B cell (primary cell): Measurements from ENCODE around the gene HP1BP3. TPM values are rescaled to one million over a fixed set of nuclear protein-coding genes. Genes with fewer than 3 reads are reported as not detected.

Experiments
- ATAC-seq: fragments of 200-7000 bp; cut with Tn5 transposase; one replicate; pipeline ENCODE4 v1.10.0; 2021; ENCODE audit warnings: low read depth, mild to moderate bottlenecking, moderate number of reproducible peaks, moderate library complexity
- CTCF ChIA-PET: fragments of 350-600 bp; sonication (Branson Sonifier 250); formaldehyde crosslinking; loops from one replicate; lab custom pipeline; 2021; ENCODE audit warnings: antibody characterized with exemption, inconsistent platforms; lab: Charles Lee
- POLR2A ChIA-PET: fragments of 350-600 bp; sonication (Branson Sonifier 250); formaldehyde crosslinking; loops from one replicate; lab custom pipeline; 2021; ENCODE audit warnings: antibody characterized with exemption; lab: Charles Lee
- DNase-seq: peaks from one replicate; pipeline ENCODE4 v3.0.0; 2013
- H2AFZ ChIP-seq: 2 replicates; pipeline ENCODE4 v1.6.1; 2012; ENCODE audit warnings: mild to moderate bottlenecking, low read depth, low read length; ENCODE audit not compliant: insufficient read depth, poor library complexity, severe bottlenecking
- H3K27ac ChIP-seq, 2 donors: 1 replicate in 1 of 2; 2 replicates in 1 of 2; pipeline ENCODE4 v1.5.1; 2012 to 2013; ENCODE audit warnings: low read length in 2 of 2, mild to moderate bottlenecking in 2 of 2, moderate library complexity in 1 of 2
- H3K27me3 ChIP-seq, 4 experiments: fragments of 200-600 bp in 1 of 4; sonication (generic) in 1 of 4; replicated peaks in 1 of 4; 1 replicate in 2 of 4; 2 replicates in 2 of 4; pipeline versions ENCODE4 v1.6.1 to v1.7.0; 2013 to 2016; ENCODE audit warnings: low read length in 3 of 4, mild to moderate bottlenecking in 2 of 4, mixed read lengths in 1 of 4, moderate library complexity in 1 of 4; ENCODE audit not compliant: insufficient read depth in 4 of 4, control insufficient read depth in 3 of 4; ENCODE audit errors: control extremely low read depth in 1 of 4
- H3K36me3 ChIP-seq, 2 experiments: replicated peaks in 1 of 2; 1 replicate in 1 of 2; 2 replicates in 1 of 2; pipeline versions ENCODE4 v1.6.1 to v1.7.1; 2013; ENCODE audit warnings: low read length in 1 of 2; ENCODE audit not compliant: insufficient read depth in 2 of 2, control insufficient read depth in 1 of 2; ENCODE audit errors: control extremely low read depth in 1 of 2, extremely low read depth in 1 of 2
- H3K4me1 ChIP-seq, 2 donors: fragments of 200-600 bp in 1 of 2; sonication (generic) in 1 of 2; 1 replicate in 1 of 2; 2 replicates in 1 of 2; pipeline versions ENCODE4 v1.5.1 to v1.6.1; 2013 to 2017; ENCODE audit warnings: low read length in 2 of 2; ENCODE audit not compliant: control insufficient read depth in 2 of 2, insufficient read depth in 2 of 2
- H3K4me2 ChIP-seq: replicated peaks from 2 replicates; pipeline ENCODE3; 2012; ENCODE audit warnings: mild to moderate bottlenecking, low read depth, low read length; ENCODE audit not compliant: poor library complexity, severe bottlenecking
- H3K4me3 ChIP-seq, 5 experiments: fragments of 200-600 bp in 1 of 5; sonication (generic) in 1 of 5; 1 replicate in 3 of 5; 2 replicates in 2 of 5; pipeline versions ENCODE4 v1.5.1 to v1.7.0; 2011 to 2016; ENCODE audit warnings: low read length in 4 of 5, mild to moderate bottlenecking in 4 of 5, low read depth in 2 of 5, control low read depth in 1 of 5, moderate library complexity in 1 of 5; ENCODE audit not compliant: insufficient read depth in 1 of 5; ENCODE audit errors: control extremely low read depth in 1 of 5, extremely low read depth in 1 of 5
- H3K79me2 ChIP-seq: fragments of 200-600 bp; sonication (generic); one replicate; pipeline ENCODE4 v1.6.0; 2016; ENCODE audit warnings: low read length; ENCODE audit not compliant: control insufficient read depth, insufficient read depth
- H3K9ac ChIP-seq: fragments of 200-600 bp; sonication (generic); 2 replicates; pipeline ENCODE4 v1.6.1; 2017; ENCODE audit warnings: mild to moderate bottlenecking, low read length, moderate library complexity
- H3K9me3 ChIP-seq, 3 donors: one replicate each; pipeline versions ENCODE4 v1.6.1 to v1.7.1; 2013; ENCODE audit warnings: low read length in 2 of 3; ENCODE audit not compliant: control insufficient read depth in 2 of 3, insufficient read depth in 1 of 3; ENCODE audit errors: control extremely low read depth in 1 of 3
- H4K20me1 ChIP-seq: 2 replicates; pipeline ENCODE4 v1.6.0; 2012; ENCODE audit warnings: mild to moderate bottlenecking, low read length; ENCODE audit not compliant: insufficient read depth, control insufficient read depth, poor library complexity, severe bottlenecking
- H3K27ac Mint-ChIP-seq: one replicate; pipeline ENCODE4 v1.8.0; 2021; ENCODE audit warnings: mixed read lengths
- H3K27me3 Mint-ChIP-seq: one replicate; pipeline ENCODE4 v1.8.0; 2021; ENCODE audit warnings: mixed read lengths
- H3K4me1 Mint-ChIP-seq: one replicate; pipeline ENCODE4 v1.8.0; 2021; ENCODE audit warnings: mixed read lengths
- H3K4me3 Mint-ChIP-seq: one replicate; pipeline ENCODE4 v1.8.0; 2021; ENCODE audit warnings: mixed read lengths
- H3K9me3 Mint-ChIP-seq: one replicate; pipeline ENCODE4 v1.8.0; 2022; ENCODE audit warnings: mixed read lengths; ENCODE audit not compliant: insufficient read depth
- CTCF ChIP-seq: fragments of 200-600 bp; IDR thresholded peaks from one replicate; pipeline ENCODE4 v1.8.0; 2022; ENCODE audit warnings: antibody characterized with exemption, mild to moderate bottlenecking
- EZH2 ChIP-seq: IDR thresholded peaks from 2 replicates; pipeline ENCODE4 v1.6.1; 2012; ENCODE audit warnings: borderline replicate concordance, low read depth, mild to moderate bottlenecking, moderate library complexity, low read length; ENCODE audit not compliant: insufficient read depth, poor library complexity, severe bottlenecking
- WGBS: methylation state at CpG from one replicate; pipeline ENCODE4 v1.1.5; 2013; ENCODE audit warnings: missing lambda C conversion rate; ENCODE audit not compliant: insufficient coverage; 5-methylcytosine and 5-hydroxymethylcytosine counted together
- intact Hi-C: fragments of 100-400 bp; cut with micrococcal nuclease; formaldehyde crosslinking; loops from one replicate; pipeline ENCODE4 v1.10.0; 2022
- polyA plus RNA-seq: library from polyadenylated mRNA; depleted of rRNA; stranded (reverse); fragments of >200 nt; gene quantifications from 2 replicates; pipeline ENCODE4 v1.2.3, GENCODE V29; 2012
- total RNA-seq, 2 donors: library from RNA; stranded (reverse); fragments of 120-200 nt in 1 of 2; gene quantifications; 1 replicate in 1 of 2; 2 replicates in 1 of 2; pipeline versions ENCODE4 v1.2.3 to v1.2.4, GENCODE V29; 2013 to 2022

HP1BP3 gene
- total and polyA plus RNA-seq, 2 donors (not counting 1 experiment from before 2014, with no cell fraction given) = 147 to 303 TPM

DNA sequence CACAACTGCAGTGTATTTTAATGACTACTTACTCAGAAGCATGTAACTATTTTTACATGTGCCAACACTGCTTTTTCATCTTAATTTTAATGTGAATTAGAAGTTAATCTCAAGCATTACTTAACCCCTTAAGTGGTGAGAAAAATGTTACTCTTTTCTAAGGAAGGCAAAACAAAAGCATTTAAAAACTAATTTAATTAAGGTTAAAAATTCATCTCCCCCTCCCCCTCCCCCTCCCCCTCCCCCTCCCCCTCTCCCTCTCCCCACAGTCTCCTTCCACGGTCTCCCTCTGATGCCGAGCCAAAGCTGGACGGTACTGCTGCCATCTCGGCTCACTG lies 27.4 kb upstream of the HP1BP3 start:
- peaks cover 0 to 1% (median 0%) of the 10 kb centered on the region in 3 donors for H3K9me3 ChIP-seq
- no peaks in the 10 kb centered on the region for H3K4me1 Mint-ChIP-seq
- no peaks in the 10 kb centered on the region for H3K27me3 ChIP-seq
- no peak overlapping the region for H3K4me3 ChIP-seq
- no CpG with 5 or more reads among the region's 4 CpGs for WGBS
- no peak overlapping the region for H2AFZ ChIP-seq
- no peaks in the 10 kb centered on the region for H3K9me3 Mint-ChIP-seq
- intact Hi-C loops = no loop called here
- H4K20me1 ChIP-seq = no peaks in the 10 kb centered on the region
- H3K4me1 ChIP-seq = no peaks in the 10 kb centered on the region
- TF ChIP-seq CTCF (no peak), EZH2 (no peak)
- H3K4me2 ChIP-seq = no peak overlapping the region
- H3K36me3 ChIP-seq = peaks cover 2 to 34% of the 10 kb centered on the region in 2 experiments
- DNase-seq (no peak), ATAC-seq (no peak)
- no peaks in the 10 kb centered on the region for H3K79me2 ChIP-seq
- H3K4me3 Mint-ChIP-seq = no peak overlapping the region
- ChIA-PET CTCF (no interaction called here), POLR2A (no interaction called here)
- no peak overlapping the region for H3K9ac ChIP-seq
- H3K27ac ChIP-seq = no peak overlapping the region
- no peaks in the 10 kb centered on the region for H3K27me3 Mint-ChIP-seq
- H3K27ac Mint-ChIP-seq = no peak overlapping the region

- no peak overlapping the region for H3K4me3 Mint-ChIP-seq
- no peak overlapping the region for H3K9ac ChIP-seq
- POLR2A ChIA-PET = no interaction called here
- no peak overlapping the region for H3K27ac ChIP-seq
- TF ChIP-seq EZH2 = no peak
- TF ChIP-seq CTCF = no peak
- H3K27me3 Mint-ChIP-seq = no peaks in the 10 kb centered on the region
- H3K4me2 ChIP-seq = no peak overlapping the region
- H3K9me3 ChIP-seq = no peaks in the 10 kb centered on the region
- H3K4me1 Mint-ChIP-seq = no peaks in the 10 kb centered on the region
- DNase-seq (no peak), ATAC-seq (no peak)
- no peak overlapping the region for H2AFZ ChIP-seq
- no peaks in the 10 kb centered on the region for H3K27me3 ChIP-seq
- H4K20me1 ChIP-seq = no peaks in the 10 kb centered on the region
- CTCF ChIA-PET = no interaction called here
- no peaks in the 10 kb centered on the region for H3K79me2 ChIP-seq
- intact Hi-C loops = no loop called here
- H3K4me3 ChIP-seq = no peak overlapping the region
- peaks cover 0 to 18% of the 10 kb centered on the region in 2 experiments for H3K36me3 ChIP-seq
- H3K9me3 Mint-ChIP-seq = no peaks in the 10 kb centered on the region
- H3K4me1 ChIP-seq = no peaks in the 10 kb centered on the region
- H3K27ac Mint-ChIP-seq = no peak overlapping the region
- 100% methylated on average over 3 of the region's 5 CpGs for WGBS
Observed at GRCh38 chr1:20811916-20812315, 24.8 kb upstream of the HP1BP3 start.
